ENCODE data around the gene COX5A. TPM values are rescaled to one million over a fixed set of nuclear protein-coding genes. Genes with fewer than 3 reads are reported as not detected.
A peak's percentile ranks its signal among the peaks of the same experiment; 100 is the strongest.
"Not testable (repeated sequence)": the region's sequence is repeated elsewhere in the genome, so short reads cannot be mapped to it uniquely, and the experiment has no call there.

The COX5A gene
- polyA plus RNA-seq, 2 donors: 196 to 331 TPM

- Histone ChIP-seq H3K9me3 (ENCODE audit: control insufficient read depth in 2 of 2, insufficient read depth in 1 of 2, low read depth in 1 of 2, low read length in 1 of 2) (no peaks in the 10 kb centered on the region), H3K27ac (ENCODE audit: low read depth in 2 of 2, low read length in 1 of 2) (peak within 1 kb of the TSS; percentile 74 to 89), H3K4me1 (ENCODE audit: control insufficient read depth in 2 of 2, insufficient read depth in 2 of 2, low read length in 1 of 2) (peaks cover 5 to 23% of the 10 kb centered on the region in 2 donors), H3K4me3 (ENCODE audit: low read depth in 1 of 2, low read length in 2 of 2) (peak within 1 kb of the TSS; percentile 48 to 50), H3K36me3 (ENCODE audit: control insufficient read depth in 2 of 2, insufficient read depth in 2 of 2, low read length in 1 of 2) (no peaks in the 10 kb centered on the region), H3K27me3 (ENCODE audit: control insufficient read depth in 1 of 2, insufficient read depth in 2 of 2, low read length in 2 of 2) (peaks cover 0 to 10% of the 10 kb centered on the region in 2 donors)
- 0% methylated on average over 60 to 83 of the region's 83 CpGs for WGBS, 2 donors
Observed at GRCh38 chr15:74956648-74957475, 19.0 kb upstream of the COX5A start, which contains the start of gene RPP25. Gene RPP25 (minus strand): TSS chr15:74956772. CDS start chr15:74956583, 189 bp downstream.

DNA sequence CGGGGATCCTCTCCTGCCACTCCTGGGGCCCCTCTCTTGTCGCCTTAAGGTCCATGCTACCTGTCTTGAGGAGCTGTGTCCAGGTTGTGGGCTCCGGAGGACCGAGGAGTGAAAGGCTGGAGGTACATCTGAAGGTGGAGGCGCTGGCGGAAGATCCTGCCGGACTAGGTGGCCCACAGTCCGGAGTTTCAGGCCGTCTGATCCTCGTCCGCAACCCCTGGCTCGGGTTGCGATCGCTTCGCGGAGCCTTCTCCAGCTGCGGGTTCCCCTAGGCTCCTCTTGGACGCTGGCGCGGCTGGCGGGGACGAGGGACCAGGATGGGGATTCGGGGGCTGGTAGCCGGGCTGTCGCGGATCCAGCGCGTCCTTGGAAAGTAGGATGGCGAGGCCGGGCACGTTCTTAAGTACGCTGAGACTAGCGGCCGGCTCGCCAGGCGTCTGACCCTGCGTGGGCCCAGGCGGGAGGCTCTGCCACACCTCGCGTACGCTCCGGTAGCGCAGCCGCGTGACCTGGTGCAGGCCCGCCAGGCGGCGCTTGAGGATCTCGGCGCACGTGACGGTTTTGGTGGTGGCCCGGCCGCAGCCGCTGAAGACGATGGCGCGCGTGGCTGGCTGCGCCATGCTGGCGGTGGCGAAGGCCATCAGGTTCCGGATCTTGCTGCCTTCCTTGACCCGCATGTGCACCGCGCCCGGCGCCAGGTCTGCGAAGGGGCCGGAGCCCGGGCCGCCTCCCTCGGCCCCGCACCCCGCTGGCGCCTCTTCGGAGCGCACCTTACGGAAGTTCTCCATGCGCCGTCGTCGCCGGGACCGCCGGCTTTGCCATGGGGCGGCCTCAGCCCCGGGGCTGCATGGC is 18.1 kb upstream of the COX5A start:
- Histone ChIP-seq H3K36me3 (ENCODE audit: control insufficient read depth in 2 of 2, insufficient read depth in 2 of 2, low read length in 1 of 2) (no peaks in the 10 kb centered on the region), H3K4me3 (ENCODE audit: low read depth in 1 of 2, low read length in 2 of 2) (peak overlapping the region; percentile 48 to 50), H3K4me1 (ENCODE audit: control insufficient read depth in 2 of 2, insufficient read depth in 2 of 2, low read length in 1 of 2) (peaks cover 5 to 23% of the 10 kb centered on the region in 2 donors), H3K9me3 (ENCODE audit: control insufficient read depth in 2 of 2, insufficient read depth in 1 of 2, low read depth in 1 of 2, low read length in 1 of 2) (no peaks in the 10 kb centered on the region), H3K27me3 (ENCODE audit: control insufficient read depth in 1 of 2, insufficient read depth in 2 of 2, low read length in 2 of 2) (peaks cover 0 to 10% of the 10 kb centered on the region in 2 donors), H3K27ac (ENCODE audit: low read depth in 2 of 2, low read length in 1 of 2) (peak overlapping the region; percentile 73 to 74)
- WGBS, 2 donors: 18 to 19% methylated on average over 79 to 88 of the region's 88 CpGs

DNA sequence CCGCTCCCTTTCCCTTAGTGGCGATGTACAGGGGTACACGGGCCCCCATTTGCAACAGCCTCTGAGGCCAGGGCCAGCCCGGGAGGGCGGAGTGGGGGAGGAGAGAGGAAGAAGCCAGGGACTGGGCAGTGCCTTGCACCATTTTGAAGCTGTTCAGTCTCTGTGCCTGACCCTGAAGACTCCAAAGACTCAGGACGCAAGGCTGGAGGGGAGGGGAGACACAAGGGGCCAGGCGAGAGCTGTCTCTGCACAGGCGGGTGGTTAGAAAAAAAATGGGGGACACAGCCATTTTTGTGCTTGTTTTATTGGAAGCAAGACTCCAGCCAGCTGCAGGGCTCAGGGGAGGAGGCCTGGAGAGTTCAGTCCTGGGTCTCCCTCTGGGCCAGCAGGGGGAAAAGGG is 17.1 kb upstream of the COX5A start:
- H3K4me1 ChIP-seq (ENCODE audit: control insufficient read depth in 2 of 2, insufficient read depth in 2 of 2, low read length in 1 of 2): peaks cover 5 to 23% of the 10 kb centered on the region in 2 donors
- WGBS, 2 donors: 74 to 82% methylated on average over 8 of the region's 8 CpGs
- no peak overlapping the region for H3K27ac ChIP-seq (ENCODE audit: low read depth in 2 of 2, low read length in 1 of 2)

GRCh38 chr15:74954515-74954914 is 16.6 kb upstream of the COX5A start:
- H3K36me3 ChIP-seq (ENCODE audit: control insufficient read depth in 2 of 2, insufficient read depth in 2 of 2, low read length in 1 of 2): no peaks in the 10 kb centered on the region
- peaks cover 0 to 9% of the 10 kb centered on the region in 2 donors for H3K27me3 ChIP-seq (ENCODE audit: control insufficient read depth in 1 of 2, insufficient read depth in 2 of 2, low read length in 2 of 2)
- H3K4me1 ChIP-seq (ENCODE audit: control insufficient read depth in 2 of 2, insufficient read depth in 2 of 2, low read length in 1 of 2): peaks cover 5 to 23% of the 10 kb centered on the region in 2 donors
- H3K27ac ChIP-seq (ENCODE audit: low read depth in 2 of 2, low read length in 1 of 2): no peak overlapping the region
- H3K4me3 ChIP-seq (ENCODE audit: low read depth in 1 of 2, low read length in 2 of 2): no peak overlapping the region
- H3K9me3 ChIP-seq (ENCODE audit: control insufficient read depth in 2 of 2, insufficient read depth in 1 of 2, low read depth in 1 of 2, low read length in 1 of 2): no peaks in the 10 kb centered on the region

More for the DNA sequence above, 17.1 kb upstream of the COX5A start:
- H3K27me3 ChIP-seq (ENCODE audit: control insufficient read depth in 1 of 2, insufficient read depth in 2 of 2, low read length in 2 of 2): peaks cover 0 to 10% of the 10 kb centered on the region in 2 donors
- no peak overlapping the region for H3K4me3 ChIP-seq (ENCODE audit: low read depth in 1 of 2, low read length in 2 of 2)
- H3K36me3 ChIP-seq (ENCODE audit: control insufficient read depth in 2 of 2, insufficient read depth in 2 of 2, low read length in 1 of 2): no peaks in the 10 kb centered on the region
- H3K9me3 ChIP-seq (ENCODE audit: control insufficient read depth in 2 of 2, insufficient read depth in 1 of 2, low read depth in 1 of 2, low read length in 1 of 2): no peaks in the 10 kb centered on the region

GRCh38 chr15:74951006-74951405 is 13.1 kb upstream of the COX5A start:
- Histone ChIP-seq H3K4me3 (ENCODE audit: low read depth in 1 of 2, low read length in 2 of 2) (no peak overlapping the region), H3K27me3 (ENCODE audit: control insufficient read depth in 1 of 2, insufficient read depth in 2 of 2, low read length in 2 of 2) (no peaks in the 10 kb centered on the region), H3K9me3 (ENCODE audit: control insufficient read depth in 2 of 2, insufficient read depth in 1 of 2, low read depth in 1 of 2, low read length in 1 of 2) (no peaks in the 10 kb centered on the region), H3K27ac (ENCODE audit: low read depth in 2 of 2, low read length in 1 of 2) (no peak overlapping the region), H3K36me3 (ENCODE audit: control insufficient read depth in 2 of 2, insufficient read depth in 2 of 2, low read length in 1 of 2) (no peaks in the 10 kb centered on the region), H3K4me1 (ENCODE audit: control insufficient read depth in 2 of 2, insufficient read depth in 2 of 2, low read length in 1 of 2) (peaks cover 4 to 10% of the 10 kb centered on the region in 2 donors)
- WGBS, 2 donors: 61 to 63% methylated on average over 3 of the region's 3 CpGs

GRCh38 chr15:74950078-74950908 is 12.4 kb upstream of the COX5A start:
- Histone ChIP-seq H3K27ac (ENCODE audit: low read depth in 2 of 2, low read length in 1 of 2) (no peak overlapping the region), H3K9me3 (ENCODE audit: control insufficient read depth in 2 of 2, insufficient read depth in 1 of 2, low read depth in 1 of 2, low read length in 1 of 2) (no peaks in the 10 kb centered on the region), H3K4me3 (ENCODE audit: low read depth in 1 of 2, low read length in 2 of 2) (no peak overlapping the region), H3K27me3 (ENCODE audit: control insufficient read depth in 1 of 2, insufficient read depth in 2 of 2, low read length in 2 of 2) (no peaks in the 10 kb centered on the region), H3K36me3 (ENCODE audit: control insufficient read depth in 2 of 2, insufficient read depth in 2 of 2, low read length in 1 of 2) (no peaks in the 10 kb centered on the region), H3K4me1 (ENCODE audit: control insufficient read depth in 2 of 2, insufficient read depth in 2 of 2, low read length in 1 of 2) (peaks cover 0 to 4% of the 10 kb centered on the region in 2 donors)
- 40 to 51% methylated on average over 7 of the region's 7 CpGs for WGBS, 2 donors

DNA sequence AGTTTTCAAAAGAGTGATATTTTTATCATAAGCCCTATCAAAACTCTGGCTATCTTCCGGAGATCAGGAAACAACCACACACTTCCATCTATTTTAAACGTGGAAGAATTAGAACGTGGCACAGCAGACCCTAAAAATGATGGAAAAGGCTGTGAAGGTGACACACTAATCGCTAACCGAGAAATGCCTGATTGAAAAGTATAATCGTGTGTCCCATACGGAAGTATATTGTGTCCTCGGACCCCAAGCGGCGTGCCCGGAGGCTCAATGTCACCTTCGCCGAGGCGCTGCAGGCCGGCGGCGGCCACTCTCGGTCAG is 642 bp downstream of the COX5A start:
- Histone ChIP-seq H3K4me3 (ENCODE audit: low read depth in 1 of 2, low read length in 2 of 2) (peak overlapping the region; percentile 81 to 99), H3K27me3 (ENCODE audit: control insufficient read depth in 1 of 2, insufficient read depth in 2 of 2, low read length in 2 of 2) (no peaks in the 10 kb centered on the region), H3K4me1 (ENCODE audit: control insufficient read depth in 2 of 2, insufficient read depth in 2 of 2, low read length in 1 of 2) (no peaks in the 10 kb centered on the region), H3K27ac (ENCODE audit: low read depth in 2 of 2, low read length in 1 of 2) (peak overlapping the region; percentile 90 to 98), H3K9me3 (ENCODE audit: control insufficient read depth in 2 of 2, insufficient read depth in 1 of 2, low read depth in 1 of 2, low read length in 1 of 2) (no peaks in the 10 kb centered on the region), H3K36me3 (ENCODE audit: control insufficient read depth in 2 of 2, insufficient read depth in 2 of 2, low read length in 1 of 2) (no peaks in the 10 kb centered on the region)
- 0% methylated on average over 18 of the region's 18 CpGs for WGBS, 2 donors

- not testable (repeated sequence) for H3K9me3 ChIP-seq (ENCODE audit: control insufficient read depth in 2 of 2, insufficient read depth in 1 of 2, low read depth in 1 of 2, low read length in 1 of 2); H3K27ac ChIP-seq (ENCODE audit: low read depth in 2 of 2, low read length in 1 of 2); H3K4me3 ChIP-seq (ENCODE audit: low read depth in 1 of 2, low read length in 2 of 2); H3K36me3 ChIP-seq (ENCODE audit: control insufficient read depth in 2 of 2, insufficient read depth in 2 of 2, low read length in 1 of 2); H3K4me1 ChIP-seq (ENCODE audit: control insufficient read depth in 2 of 2, insufficient read depth in 2 of 2, low read length in 1 of 2); H3K27me3 ChIP-seq (ENCODE audit: control insufficient read depth in 1 of 2, insufficient read depth in 2 of 2, low read length in 2 of 2)
- 86 to 92% methylated on average over 3 of the region's 3 CpGs for WGBS, 2 donors
Observed at GRCh38 chr15:74935193-74935592, 2.7 kb downstream of the COX5A start.

DNA sequence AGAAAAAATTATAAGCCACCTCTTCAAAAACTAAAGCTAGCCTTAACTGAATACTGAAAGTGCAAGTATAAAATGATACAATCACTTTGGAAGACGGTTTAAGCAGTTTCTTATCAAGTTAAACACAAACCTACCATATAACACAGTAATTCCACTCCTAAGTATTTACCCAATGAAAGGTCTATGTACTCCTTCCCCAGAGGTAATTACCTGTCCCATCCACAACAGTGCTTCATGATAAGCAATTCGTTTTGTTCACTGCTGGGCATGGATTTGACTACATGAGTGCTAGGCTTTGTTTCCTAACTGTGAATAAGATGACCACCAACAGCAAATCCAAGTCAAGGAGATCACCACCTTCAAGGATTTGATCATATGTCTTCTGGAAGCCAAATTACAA is 4.3 kb downstream of the COX5A start:
- Histone ChIP-seq H3K36me3 (ENCODE audit: control insufficient read depth in 2 of 2, insufficient read depth in 2 of 2, low read length in 1 of 2) (peaks cover 0 to 5% of the 10 kb centered on the region in 2 donors), H3K4me1 (ENCODE audit: control insufficient read depth in 2 of 2, insufficient read depth in 2 of 2, low read length in 1 of 2) (no peaks in the 10 kb centered on the region), H3K9me3 (ENCODE audit: control insufficient read depth in 2 of 2, insufficient read depth in 1 of 2, low read depth in 1 of 2, low read length in 1 of 2) (no peaks in the 10 kb centered on the region), H3K27me3 (ENCODE audit: control insufficient read depth in 1 of 2, insufficient read depth in 2 of 2, low read length in 2 of 2) (no peaks in the 10 kb centered on the region), H3K27ac (ENCODE audit: low read depth in 2 of 2, low read length in 1 of 2) (no peak overlapping the region), H3K4me3 (ENCODE audit: low read depth in 1 of 2, low read length in 2 of 2) (no peak overlapping the region)
- WGBS, 2 donors: 51 to 71% methylated on average over 2 of the region's 2 CpGs

Data from esophagus (tissue), 2 donors.